Measurements from ENCODE around the gene BAZ1A.

BAZ1A gene

DNA sequence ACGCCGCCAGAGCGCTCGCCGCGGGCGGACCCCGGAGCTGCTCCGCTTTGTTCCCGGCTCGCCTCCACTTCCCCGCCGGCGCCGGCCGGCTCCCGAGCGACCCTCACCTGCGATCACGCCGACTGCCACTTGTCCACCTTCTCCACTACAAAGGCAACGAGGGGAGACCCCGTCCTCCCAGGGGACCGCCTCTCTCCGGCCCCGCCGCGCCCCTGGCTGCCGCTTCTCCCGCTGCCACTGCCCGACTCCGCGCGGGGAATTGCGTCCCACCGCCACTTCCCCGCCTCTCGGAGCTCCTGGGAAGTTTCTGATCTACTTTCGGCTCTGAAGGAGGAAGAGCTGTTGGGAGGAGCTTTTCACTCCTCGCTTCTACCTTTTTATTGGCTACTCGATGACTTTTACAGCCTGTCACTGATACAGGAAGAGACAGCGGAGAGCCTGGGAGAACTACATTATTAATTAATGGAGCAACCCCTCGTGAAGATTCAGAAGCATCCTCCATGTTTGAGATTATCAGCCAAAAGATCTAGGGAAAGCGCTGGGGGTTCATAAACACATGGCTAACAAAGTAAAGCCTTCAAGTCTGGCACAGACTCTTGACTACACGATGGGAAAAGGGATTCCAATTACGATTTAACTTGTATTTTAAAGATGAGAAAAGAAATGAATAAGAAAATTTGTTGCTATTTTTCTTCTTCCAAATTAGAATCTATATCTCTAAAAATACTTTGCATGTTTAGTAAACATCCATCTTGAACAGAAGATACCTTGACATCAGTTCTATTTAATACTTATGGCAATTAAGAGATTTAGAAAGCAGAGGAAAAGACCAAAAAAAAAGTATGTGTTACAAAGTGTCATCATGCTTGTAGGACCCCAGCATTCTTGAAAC is at the start of gene BAZ1A:
TSS of gene BAZ1A (minus strand) at position 330 of the 892 bp plus-strand sequence. CDS start 756 bp downstream, outside the sequence.
- DNase-seq = peak; percentile 97

DNA sequence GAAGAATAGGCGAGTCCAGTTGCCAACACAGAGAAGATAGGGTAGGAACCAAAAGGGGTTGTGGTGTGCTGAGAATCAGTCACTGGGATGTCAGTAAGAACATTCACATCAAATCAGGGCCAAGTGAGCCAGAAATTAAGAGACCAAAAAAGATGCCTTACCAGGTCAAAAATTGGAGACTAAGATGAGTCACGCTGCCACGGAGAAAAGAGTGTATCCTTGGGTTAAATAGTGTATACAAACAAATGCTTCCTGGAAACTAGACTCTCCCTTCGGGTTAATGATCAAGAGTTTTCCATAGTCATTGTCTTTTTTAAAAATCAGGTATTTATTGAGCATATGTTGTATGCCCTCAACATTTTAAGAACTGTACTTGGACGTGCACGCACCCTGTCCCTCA is 45.2 kb upstream of the BAZ1A start:
- DNase-seq = no peak

DNA sequence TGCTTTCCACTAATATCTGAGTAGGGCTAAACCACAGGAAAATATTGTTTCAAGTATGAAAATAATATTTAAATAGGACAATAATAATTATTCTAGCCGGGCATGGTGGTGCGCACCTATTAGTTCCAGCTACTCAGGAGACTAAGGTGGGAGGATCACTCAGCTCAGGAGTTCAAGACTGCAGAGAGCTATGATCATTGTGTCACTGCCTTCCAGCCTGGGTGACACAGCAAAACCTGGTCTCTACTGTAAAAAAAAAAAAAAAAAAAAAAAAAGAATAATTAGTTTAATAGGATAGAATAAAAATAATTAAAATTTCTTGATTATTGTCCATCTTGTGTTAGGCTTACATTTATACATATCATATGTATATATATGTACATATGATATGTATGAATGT is 38.5 kb upstream of the BAZ1A start:
- no peak for DNase-seq

GRCh38 chr14:34912966-34913365 is 37.8 kb upstream of the BAZ1A start:
- no peak for DNase-seq

DNA sequence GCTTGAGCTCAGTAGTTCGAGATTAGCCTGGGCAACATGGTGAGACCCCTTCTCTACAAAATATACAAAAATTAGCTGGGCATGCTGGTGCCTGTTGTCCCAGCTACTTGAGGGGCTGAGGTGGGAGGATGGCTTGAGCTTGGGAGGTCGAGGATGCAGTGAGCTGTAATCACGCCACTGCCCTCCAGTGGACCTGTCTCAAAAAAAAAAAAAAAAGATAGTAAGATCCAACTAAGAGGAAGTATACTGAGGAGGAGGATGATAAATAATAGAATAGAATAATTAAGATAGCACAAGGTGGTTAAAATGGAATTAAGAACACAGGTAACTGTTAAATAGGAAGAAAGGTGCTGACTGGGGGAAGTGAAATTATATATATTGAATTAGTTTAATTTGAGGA is 37.0 kb upstream of the BAZ1A start:
- DNase-seq = no peak

- peak; percentile 23 for DNase-seq
Measured at GRCh38 chr14:34911209-34912150, 36.3 kb upstream of the BAZ1A start.

GRCh38 chr14:34906287-34906686 is 31.1 kb upstream of the BAZ1A start:
- no peak for DNase-seq

GRCh38 chr14:34895277-34895676 is 20.1 kb upstream of the BAZ1A start:
- no peak for DNase-seq

DNA sequence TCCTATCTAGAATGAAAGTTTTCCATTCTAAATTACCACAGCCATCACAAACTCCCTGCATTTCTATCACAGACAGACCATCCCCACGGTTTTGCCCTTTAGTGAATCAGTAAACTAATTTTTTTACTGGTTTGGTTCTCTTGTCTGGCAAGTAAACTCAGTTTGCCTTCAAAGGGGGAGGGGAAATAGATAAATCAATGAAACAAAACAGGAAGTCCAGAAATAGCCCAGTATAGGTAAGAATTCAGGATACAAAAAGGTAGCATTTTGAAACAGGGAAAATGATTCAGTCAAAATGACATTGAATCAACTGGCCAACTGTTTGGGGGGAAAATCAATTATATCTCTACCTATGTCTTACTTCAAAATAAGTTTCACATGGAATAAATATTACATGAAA is 15.8 kb upstream of the BAZ1A start:
- no peak for DNase-seq

GRCh38 chr14:34888186-34888585 is 13.0 kb upstream of the BAZ1A start:
- DNase-seq = no peak

- DNase-seq = no peak
Measured at GRCh38 chr14:34883954-34884353, 8.8 kb upstream of the BAZ1A start.

- peak; percentile 10 for DNase-seq
Measured at GRCh38 chr14:34874386-34875030, 652 bp downstream of the BAZ1A start.

GRCh38 chr14:34873589-34874385 is 1.4 kb downstream of the BAZ1A start:
- peak; percentile 47 for DNase-seq

DNA sequence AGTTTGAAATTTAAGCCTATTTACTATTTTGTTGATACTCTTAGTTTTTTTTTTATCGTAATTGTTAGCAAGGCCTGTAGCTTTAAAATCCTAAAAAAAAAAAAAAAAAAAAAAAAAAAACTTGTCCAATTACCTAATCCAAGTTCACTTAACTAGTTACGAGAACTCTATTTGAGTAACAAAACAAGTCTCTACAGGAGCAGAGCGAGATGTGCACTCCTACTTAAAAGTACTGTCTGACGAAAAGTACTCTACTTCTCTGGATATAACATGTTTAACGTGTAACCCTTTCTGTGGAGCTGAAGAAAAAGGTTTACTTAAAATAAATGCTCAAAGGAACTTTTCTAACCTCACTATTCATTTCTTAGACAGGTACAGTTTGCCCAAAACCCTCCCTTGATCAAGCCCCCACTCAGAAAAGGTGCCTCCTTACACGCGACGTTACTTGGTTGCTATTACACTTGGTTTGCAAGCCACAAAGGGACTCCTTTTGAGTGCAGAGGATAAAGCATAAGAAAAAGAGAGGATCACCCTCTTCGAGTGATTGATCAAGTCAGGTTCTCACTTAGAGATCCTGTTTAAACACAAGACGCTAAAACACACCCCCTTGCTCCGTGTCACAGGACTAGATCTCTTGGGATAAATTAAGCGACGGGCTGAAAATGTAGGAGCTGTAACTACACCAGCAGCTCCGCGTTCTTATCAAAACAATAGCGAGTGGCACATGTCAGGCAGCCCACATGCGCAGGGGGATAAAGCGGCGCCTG is 2.2 kb downstream of the BAZ1A start:
- peak; percentile 32 for DNase-seq

GRCh38 chr14:34867199-34867598 is 8.0 kb downstream of the BAZ1A start:
- DNase-seq = no peak

DNA sequence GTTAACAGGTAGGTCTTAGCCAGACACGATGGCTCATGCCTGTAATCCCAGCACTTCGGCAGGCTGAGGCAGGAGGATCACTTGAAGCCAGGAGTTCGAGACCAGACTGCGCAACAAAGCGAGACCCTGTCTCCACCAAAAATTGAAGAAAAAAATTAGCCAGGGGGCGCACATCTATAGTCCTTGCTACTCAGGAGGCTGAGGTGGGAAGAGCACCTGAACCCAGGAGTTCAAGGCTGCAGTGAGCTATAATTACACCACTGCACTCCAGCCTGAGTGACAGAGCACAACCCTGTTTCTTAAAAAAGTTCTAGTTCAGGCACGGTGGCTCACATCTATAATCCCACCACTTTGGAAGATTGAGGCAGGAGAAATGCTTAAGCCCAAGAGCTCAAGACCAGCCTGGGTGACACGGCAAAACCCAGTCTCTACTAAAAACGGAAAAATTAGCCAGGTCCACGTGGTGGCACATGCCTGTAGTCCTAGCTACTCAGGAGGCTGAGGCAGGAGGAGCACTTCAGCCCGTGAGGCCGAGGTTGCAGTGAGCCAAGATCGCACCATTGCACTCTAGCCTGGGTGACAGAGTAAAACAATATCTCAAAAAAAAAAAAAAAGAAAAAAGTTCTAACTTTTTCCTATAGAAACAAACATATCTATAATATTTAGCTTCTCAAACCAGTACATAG is 9.1 kb downstream of the BAZ1A start:
- no peak for DNase-seq

- no peak for DNase-seq
Measured at GRCh38 chr14:34863844-34864243, 11.3 kb downstream of the BAZ1A start.

GRCh38 chr14:34858765-34859164 is 16.4 kb downstream of the BAZ1A start:
- DNase-seq = no peak

GRCh38 chr14:34857689-34858449 is 17.3 kb downstream of the BAZ1A start:
- DNase-seq = no peak

DNA sequence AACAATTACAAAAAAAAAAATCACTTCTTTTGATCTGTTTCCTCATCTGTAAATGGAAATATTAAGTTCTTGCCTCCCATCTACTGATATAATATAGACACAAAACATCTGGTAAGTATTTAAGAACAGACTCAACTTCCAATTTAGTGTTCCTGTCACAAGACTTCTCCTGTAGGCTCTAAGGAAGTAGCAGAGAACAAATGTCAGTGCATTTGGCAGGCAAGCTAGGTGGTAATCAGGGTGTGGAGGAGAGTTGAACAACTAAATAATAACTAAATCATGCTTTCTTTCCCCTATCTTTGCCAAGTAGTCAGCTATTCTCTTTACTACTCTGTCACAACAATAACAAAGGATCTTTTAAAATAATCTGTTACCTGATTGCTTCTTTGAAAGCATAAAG is 22.1 kb downstream of the BAZ1A start:
- no peak for DNase-seq

Measured in kidney glomerular epithelial cell (primary cell).